ENCODE data around the gene WDR31. TPM values are rescaled to one million over a fixed set of nuclear protein-coding genes. Genes with fewer than 3 reads are reported as not detected.

Gene WDR31
- total RNA-seq, 2 donors from 2014 or later, result 4.5 to 8.4 TPM

DNA sequence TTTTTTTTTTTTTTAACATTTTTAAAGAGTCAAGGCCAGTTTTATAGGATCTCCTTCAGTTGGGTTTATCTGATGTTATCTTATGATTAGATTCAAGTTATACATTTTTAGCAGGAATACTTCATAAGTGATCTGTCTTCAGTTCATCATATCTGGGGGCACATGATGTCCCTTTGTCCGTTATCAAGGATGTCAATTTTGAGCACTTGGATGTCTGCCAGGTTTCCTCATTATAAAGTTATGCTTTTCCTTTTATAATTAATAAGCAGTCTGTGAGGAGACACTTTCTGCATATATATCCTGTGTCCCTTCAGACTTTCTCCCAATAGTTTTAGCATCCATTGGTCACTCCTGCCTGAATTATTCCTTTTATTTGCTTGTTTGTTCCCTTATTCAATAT, 24.9 kb upstream of the WDR31 start:
- Histone ChIP-seq H3K27ac (ENCODE audit: low read depth, low read length) (no peak overlapping the region), H3K36me3 (ENCODE audit: control insufficient read depth, insufficient read depth, low read length) (peaks cover 19% of the 10 kb centered on the region), H3K27me3 (ENCODE audit: control insufficient read depth, insufficient read depth, low read length, poor library complexity, severe bottlenecking) (no peaks in the 10 kb centered on the region), H3K9ac (ENCODE audit: extremely low read depth, low read length, poor library complexity, severe bottlenecking) (no peak overlapping the region), H3K4me3 (ENCODE audit: low read length) (no peak overlapping the region), H3K4me1 (ENCODE audit: control insufficient read depth, insufficient read depth, low read length) (no peaks in the 10 kb centered on the region), H3K9me3 (ENCODE audit: control insufficient read depth, low read length) (no peaks in the 10 kb centered on the region)
- Mint-ChIP-seq H3K9me3 (no peaks in the 10 kb centered on the region), H3K4me1 (no peaks in the 10 kb centered on the region), H3K4me3 (no peak overlapping the region), H3K27ac (no peak overlapping the region), H3K27me3 (ENCODE audit: insufficient read depth) (no peaks in the 10 kb centered on the region), H3K36me3 (ENCODE audit: low read depth) (peaks cover 22% of the 10 kb centered on the region)
- DNase-seq, result no peak
- TF ChIP-seq, protein P1, sequence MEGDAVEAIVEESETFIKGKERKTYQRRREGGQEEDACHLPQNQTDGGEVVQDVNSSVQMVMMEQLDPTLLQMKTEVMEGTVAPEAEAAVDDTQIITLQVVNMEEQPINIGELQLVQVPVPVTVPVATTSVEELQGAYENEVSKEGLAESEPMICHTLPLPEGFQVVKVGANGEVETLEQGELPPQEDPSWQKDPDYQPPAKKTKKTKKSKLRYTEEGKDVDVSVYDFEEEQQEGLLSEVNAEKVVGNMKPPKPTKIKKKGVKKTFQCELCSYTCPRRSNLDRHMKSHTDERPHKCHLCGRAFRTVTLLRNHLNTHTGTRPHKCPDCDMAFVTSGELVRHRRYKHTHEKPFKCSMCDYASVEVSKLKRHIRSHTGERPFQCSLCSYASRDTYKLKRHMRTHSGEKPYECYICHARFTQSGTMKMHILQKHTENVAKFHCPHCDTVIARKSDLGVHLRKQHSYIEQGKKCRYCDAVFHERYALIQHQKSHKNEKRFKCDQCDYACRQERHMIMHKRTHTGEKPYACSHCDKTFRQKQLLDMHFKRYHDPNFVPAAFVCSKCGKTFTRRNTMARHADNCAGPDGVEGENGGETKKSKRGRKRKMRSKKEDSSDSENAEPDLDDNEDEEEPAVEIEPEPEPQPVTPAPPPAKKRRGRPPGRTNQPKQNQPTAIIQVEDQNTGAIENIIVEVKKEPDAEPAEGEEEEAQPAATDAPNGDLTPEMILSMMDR (conservative IDR thresholded peaks at IDR 0.05), result no peak
- WGBS, 2 experiments (ENCODE audit: insufficient coverage in 1 of 2, insufficient read length in 1 of 2), result 40 to 100% methylated on average over 1 of the region's 1 CpG

DNA sequence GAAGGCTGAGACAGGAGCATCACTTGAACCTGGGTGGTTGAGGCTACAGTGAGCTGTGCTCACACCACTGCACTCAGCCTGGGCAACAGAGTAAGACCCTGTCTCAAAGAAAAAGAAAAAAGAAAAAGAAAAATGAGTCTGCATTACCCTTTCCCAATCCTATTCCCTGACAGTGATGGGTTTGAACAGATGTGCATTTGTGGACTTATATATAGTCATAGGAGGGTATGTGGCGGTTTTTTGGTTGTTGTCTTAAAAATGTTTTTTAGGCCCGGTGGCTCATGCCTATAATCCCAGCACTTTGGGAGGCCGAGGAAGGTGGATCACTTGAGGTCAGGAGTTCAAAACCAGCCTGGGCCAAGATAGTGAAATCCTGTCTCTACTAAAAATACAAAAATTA, 23.3 kb upstream of the WDR31 start:
- TF ChIP-seq, protein P1 (conservative IDR thresholded peaks at IDR 0.05), result no peak
- H3K9me3 Mint-ChIP-seq, result no peaks in the 10 kb centered on the region
- no peaks in the 10 kb centered on the region for H3K27me3 Mint-ChIP-seq (ENCODE audit: insufficient read depth)
- Histone ChIP-seq H3K9ac (ENCODE audit: extremely low read depth, low read length, poor library complexity, severe bottlenecking) (no peak overlapping the region), H3K4me3 (ENCODE audit: low read length) (no peak overlapping the region), H3K4me1 (ENCODE audit: control insufficient read depth, insufficient read depth, low read length) (no peaks in the 10 kb centered on the region), H3K27ac (ENCODE audit: low read depth, low read length) (no peak overlapping the region), H3K27me3 (ENCODE audit: control insufficient read depth, insufficient read depth, low read length, poor library complexity, severe bottlenecking) (no peaks in the 10 kb centered on the region), H3K36me3 (ENCODE audit: control insufficient read depth, insufficient read depth, low read length) (peaks cover 15% of the 10 kb centered on the region), H3K9me3 (ENCODE audit: control insufficient read depth, low read length) (no peaks in the 10 kb centered on the region)
- no peak overlapping the region for H3K4me3 Mint-ChIP-seq
- no peaks in the 10 kb centered on the region for H3K4me1 Mint-ChIP-seq
- no peak overlapping the region for H3K27ac Mint-ChIP-seq
- no peak for DNase-seq
- H3K36me3 Mint-ChIP-seq (ENCODE audit: low read depth), result peaks cover 19% of the 10 kb centered on the region
- whole genome bisulfite sequencing, 2 experiments (ENCODE audit: insufficient coverage in 1 of 2, insufficient read length in 1 of 2), result 90 to 100% methylated on average over 1 to 3 of the region's 3 CpGs

DNA sequence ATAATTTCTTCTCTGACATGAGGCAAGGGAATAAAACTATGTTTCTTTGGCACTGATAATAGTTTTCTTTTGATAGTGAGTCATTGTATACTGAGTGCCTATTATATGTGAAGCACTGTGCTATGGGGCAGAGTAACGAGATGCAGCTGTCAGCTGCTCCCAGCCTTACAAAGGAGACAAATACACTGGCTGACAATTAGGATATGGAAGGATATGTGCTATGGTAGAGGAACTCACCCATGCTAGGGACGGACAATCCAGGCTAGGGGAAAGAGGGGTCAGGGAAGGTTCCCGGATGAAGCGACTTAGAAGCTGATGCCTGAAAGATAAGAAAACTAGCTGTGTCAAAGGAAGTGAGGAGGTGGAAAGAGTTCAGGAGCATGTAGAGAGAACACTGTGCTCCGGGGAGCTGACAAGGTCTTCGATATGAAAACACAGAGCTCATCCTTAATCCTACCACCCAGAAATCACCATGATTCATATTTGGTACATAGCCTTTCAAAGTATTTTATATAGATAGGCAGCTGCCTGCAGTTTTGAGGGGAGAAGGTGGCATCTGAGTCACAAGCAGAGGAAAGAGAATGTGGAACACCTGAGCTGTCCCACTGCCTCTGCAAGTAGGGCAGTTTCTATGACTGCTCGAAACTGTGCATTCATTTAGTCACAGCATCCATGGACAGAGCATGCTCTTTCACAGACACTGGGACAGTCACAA, 21.4 kb upstream of the WDR31 start:
- Histone ChIP-seq H3K4me3 (ENCODE audit: low read length) (no peak overlapping the region), H3K27me3 (ENCODE audit: control insufficient read depth, insufficient read depth, low read length, poor library complexity, severe bottlenecking) (no peaks in the 10 kb centered on the region), H3K9me3 (ENCODE audit: control insufficient read depth, low read length) (no peaks in the 10 kb centered on the region), H3K9ac (ENCODE audit: extremely low read depth, low read length, poor library complexity, severe bottlenecking) (no peak overlapping the region), H3K4me1 (ENCODE audit: control insufficient read depth, insufficient read depth, low read length) (no peaks in the 10 kb centered on the region), H3K36me3 (ENCODE audit: control insufficient read depth, insufficient read depth, low read length) (peaks cover 15% of the 10 kb centered on the region), H3K27ac (ENCODE audit: low read depth, low read length) (no peak overlapping the region)
- H3K4me3 Mint-ChIP-seq, result no peak overlapping the region
- H3K9me3 Mint-ChIP-seq, result no peaks in the 10 kb centered on the region
- peaks cover 12% of the 10 kb centered on the region for H3K36me3 Mint-ChIP-seq (ENCODE audit: low read depth)
- 90 to 91% methylated on average over 5 of the region's 7 CpGs for WGBS, 2 experiments (ENCODE audit: insufficient coverage in 1 of 2, insufficient read length in 1 of 2)
- TF ChIP-seq, protein P1 (conservative IDR thresholded peaks at IDR 0.05), result no peak
- H3K27ac Mint-ChIP-seq, result no peak overlapping the region
- DNase-seq, result no peak
- no peaks in the 10 kb centered on the region for H3K27me3 Mint-ChIP-seq (ENCODE audit: insufficient read depth)
- H3K4me1 Mint-ChIP-seq, result peaks cover 6% of the 10 kb centered on the region

Data from endodermal cell (in vitro differentiated cells).